GM12801 (cell line): ENCODE data around the gene HTR1D.

Experiments used
- TF ChIP-seq, protein P1 (sequence below): IDR thresholded peaks from one replicate; pipeline ENCODE4 v1.5.1; 2011; ENCODE audit warnings: control low read depth; ENCODE audit not compliant: insufficient read length; ENCODE audit errors: extremely low read depth

HTR1D gene

DNA sequence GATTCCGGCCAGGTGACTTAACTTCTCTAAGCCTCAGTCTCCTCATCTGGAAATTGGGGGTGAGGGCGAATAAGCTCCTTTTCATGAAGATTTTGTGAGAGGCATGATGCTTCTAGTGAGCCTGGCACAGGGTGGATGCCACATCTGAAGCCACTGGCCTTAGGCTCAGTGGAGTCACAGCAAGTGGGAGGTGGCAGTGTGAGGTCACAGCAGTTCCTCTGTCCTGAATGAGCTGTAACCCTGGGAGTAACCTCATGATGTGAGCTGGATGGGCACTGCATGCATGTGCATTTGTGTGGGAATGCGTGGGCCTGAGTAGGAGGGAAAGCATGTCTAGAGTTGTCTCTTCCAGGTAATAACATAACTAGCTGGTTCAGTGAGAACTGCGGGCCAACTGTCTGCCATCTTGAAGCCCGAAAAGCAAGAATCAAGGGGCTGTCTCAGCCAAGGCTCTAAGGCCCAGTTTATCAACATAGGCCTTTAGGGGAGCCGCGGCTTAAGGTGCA is 27.0 kb upstream of the HTR1D start:
- TF ChIP-seq, protein P1, sequence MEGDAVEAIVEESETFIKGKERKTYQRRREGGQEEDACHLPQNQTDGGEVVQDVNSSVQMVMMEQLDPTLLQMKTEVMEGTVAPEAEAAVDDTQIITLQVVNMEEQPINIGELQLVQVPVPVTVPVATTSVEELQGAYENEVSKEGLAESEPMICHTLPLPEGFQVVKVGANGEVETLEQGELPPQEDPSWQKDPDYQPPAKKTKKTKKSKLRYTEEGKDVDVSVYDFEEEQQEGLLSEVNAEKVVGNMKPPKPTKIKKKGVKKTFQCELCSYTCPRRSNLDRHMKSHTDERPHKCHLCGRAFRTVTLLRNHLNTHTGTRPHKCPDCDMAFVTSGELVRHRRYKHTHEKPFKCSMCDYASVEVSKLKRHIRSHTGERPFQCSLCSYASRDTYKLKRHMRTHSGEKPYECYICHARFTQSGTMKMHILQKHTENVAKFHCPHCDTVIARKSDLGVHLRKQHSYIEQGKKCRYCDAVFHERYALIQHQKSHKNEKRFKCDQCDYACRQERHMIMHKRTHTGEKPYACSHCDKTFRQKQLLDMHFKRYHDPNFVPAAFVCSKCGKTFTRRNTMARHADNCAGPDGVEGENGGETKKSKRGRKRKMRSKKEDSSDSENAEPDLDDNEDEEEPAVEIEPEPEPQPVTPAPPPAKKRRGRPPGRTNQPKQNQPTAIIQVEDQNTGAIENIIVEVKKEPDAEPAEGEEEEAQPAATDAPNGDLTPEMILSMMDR, result no peak

DNA sequence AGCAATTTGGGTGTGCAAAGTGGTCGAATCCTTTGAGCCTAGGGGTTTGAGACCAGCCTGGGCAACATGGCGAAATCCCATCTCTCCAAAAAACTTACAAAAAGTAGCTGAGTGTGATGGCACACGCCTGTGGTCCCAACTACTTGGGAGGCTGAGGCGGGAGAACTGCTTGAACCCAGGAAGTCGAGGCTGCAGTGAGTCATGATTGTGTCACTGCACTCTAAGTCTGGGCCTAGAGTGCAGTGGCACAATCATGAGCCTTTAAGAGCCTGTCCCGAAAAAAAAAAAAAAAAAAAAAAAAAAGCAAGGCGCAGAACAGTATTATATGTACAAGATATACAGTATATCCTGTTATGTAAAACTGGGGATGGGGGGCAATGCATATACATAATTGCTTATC is 25.1 kb upstream of the HTR1D start:
- TF ChIP-seq, protein P1, result no peak

DNA sequence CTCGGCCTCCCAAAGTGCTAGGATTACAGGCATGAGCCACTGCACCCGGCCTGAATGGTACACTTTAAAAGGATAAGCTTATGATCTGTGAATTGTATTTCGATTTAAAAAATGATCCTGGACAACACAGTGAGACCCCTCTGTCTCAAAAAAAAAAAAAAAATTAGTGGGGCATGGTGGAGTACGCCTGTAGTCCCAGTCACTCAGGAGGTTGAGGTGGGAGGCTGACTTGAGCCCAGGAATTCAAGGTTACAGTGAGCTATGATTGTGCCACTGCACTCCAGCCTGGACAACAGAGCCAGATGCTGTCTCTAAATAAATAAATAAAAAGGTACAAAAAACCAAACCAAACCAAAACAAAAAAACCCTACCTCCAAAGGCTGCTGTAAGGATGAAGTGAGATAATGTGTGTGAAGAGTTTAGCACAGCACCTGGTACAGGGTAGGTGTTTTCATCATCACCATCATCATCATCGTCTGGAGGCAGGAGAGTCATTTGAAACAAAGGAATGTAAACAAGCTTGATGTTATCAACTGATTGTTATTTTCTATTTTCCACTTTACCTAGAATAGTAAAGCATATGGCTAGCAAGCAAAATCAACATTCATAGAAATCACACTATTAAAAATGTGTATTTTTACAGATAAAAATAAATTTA is 22.5 kb upstream of the HTR1D start:
- TF ChIP-seq, protein P1, result no peak

DNA sequence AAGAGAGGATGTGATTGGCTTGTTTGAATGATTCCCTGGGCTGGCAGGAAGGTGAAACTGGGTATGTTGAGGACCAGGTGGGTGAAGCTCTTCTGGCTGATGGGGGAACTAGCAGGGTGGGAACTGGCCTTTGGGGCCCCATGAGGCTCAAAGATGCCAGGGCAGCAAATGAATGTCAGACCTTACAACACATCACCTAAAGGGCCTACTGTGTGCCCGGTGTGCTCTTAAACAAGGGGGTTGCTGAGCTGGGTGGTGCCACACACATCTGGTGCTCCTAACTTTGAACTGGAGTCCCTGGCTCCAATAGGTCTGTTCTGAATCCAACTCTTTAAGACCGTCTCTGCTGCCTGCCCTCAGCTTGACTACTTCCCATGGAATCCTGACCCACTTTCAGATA is 21.3 kb upstream of the HTR1D start:
- TF ChIP-seq, protein P1, result no peak

DNA sequence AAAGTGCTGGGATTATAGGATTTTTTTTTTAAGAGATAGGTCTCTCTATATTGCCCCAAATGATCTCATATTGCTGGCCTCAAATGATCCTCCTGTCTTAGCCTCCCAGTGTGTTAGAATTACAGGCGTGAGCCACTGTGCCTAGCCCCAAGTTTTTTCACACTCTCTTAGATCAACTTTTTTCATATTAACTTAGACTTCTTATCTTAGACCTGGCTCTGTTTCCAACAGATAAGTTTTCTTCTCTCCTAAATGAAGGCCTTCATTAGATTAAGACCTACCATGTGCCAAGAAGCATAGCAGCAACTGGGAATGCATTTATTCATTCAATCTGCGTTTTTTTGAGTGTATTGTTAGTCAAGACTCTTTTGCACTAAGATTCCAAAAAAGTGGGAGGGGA is 20.2 kb upstream of the HTR1D start:
- TF ChIP-seq, protein P1, result no peak

DNA sequence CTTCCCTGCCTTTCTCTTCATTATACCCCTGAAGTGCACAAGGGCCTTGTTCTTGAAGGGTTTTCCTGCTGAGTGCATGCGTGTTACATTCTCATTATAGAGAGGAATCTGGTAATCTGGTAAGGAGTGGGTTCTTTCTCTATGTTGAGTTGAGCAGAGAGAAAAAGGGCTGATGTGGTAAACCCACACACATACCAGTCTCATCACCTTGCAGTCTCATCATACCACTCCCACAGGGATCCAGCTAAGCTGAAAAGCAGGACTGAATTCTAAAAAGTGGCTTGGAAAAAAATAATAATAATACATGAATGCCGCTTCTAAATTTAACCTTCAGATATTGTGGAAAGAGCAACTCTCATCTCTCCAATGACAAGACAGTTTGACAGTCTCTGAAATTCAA is 10.5 kb upstream of the HTR1D start:
- TF ChIP-seq, protein P1, result no peak

DNA sequence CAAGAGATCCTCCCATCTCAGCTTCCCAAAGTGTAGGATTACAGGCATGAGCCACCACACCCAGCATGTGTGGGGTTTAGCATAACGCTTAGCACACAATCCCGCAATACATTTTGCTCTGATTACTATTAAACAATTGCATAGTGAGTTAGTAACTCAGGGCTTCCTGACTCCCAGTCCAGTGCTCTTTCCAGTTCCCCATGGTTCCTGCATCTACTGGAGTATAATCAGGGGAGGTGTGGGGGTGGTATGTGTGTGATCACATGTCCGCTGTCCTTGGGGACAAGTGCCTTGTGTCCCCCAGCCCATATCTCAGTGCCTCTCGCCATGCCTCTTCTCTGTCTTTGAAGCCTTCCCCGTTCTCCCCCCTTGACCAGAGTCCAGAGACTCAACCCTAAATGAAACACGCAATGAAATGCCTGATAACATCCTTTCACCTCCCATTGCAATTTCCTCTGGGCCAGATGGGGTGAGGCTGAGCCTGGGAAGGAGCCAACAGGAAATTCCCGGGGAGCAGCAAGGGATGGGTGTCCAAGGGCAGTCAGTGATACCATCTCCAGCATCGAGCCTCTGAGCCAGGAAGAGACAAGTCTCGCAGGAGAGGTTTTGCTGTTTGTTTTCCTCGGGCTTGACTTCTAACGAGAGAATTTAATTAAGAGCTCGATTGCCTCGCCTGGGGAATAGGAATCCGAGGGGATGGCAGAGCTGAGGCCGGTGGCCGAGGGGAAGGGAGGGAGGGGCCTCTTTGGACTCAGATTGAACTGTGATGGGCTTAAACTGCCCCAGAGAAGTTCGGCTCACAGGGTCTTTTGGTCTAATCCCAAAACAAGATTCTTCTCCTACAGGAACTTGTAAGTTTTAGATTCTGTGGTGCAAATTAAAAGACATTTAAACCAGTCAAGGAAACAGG is 7.7 kb upstream of the HTR1D start:
- TF ChIP-seq, protein P1, result no peak
